ENCODE measurements around the gene RAD51B. TPM values are rescaled to one million over a fixed set of nuclear protein-coding genes. Genes with fewer than 3 reads are reported as not detected.
A peak's percentile ranks its signal among the peaks of the same experiment; 100 is the strongest.

RAD51B gene
- total RNA-seq, 1 experiment from 2014 or later, result 23.3 TPM

GRCh38 chr14:67882986-67883555 is 63.5 kb downstream of the RAD51B start:
- BruUV-seq (replicated peaks), result no TSS peak
- DNase-seq (ENCODE audit: low spot score), result no peak
- Histone ChIP-seq H3K9me3 (ENCODE audit: low read depth, low read length, poor library complexity, severe bottlenecking) (no peaks in the 10 kb centered on the region), H3K27me3 (replicated peaks; ENCODE audit: insufficient read depth, low read depth, low read length, poor library complexity) (no peaks in the 10 kb centered on the region), H3K4me3 (ENCODE audit: low read depth, low read length, poor library complexity, severe bottlenecking) (no peak overlapping the region), H3K27ac (ENCODE audit: low read depth, low read length, poor library complexity, severe bottlenecking) (no peak overlapping the region), H3K4me1 (ENCODE audit: insufficient read depth, low read length, poor library complexity, severe bottlenecking) (peaks cover 11% of the 10 kb centered on the region), H3K36me3 (ENCODE audit: insufficient read depth, low read length, poor library complexity, severe bottlenecking) (no peaks in the 10 kb centered on the region)
- ChIA-PET CTCF (interaction anchor here (0.6 to 0.7 kb wide), 4 partner anchors 16 to 1024 kb away, joined by 3 to 5 read pairs (median 4); no protein-coding TSS in a partner anchor), POLR2A (ENCODE audit: low non-redundant PET) (no interaction called here)
- TF ChIP-seq EZH2 (IDR thresholded peaks at IDR 0.05; ENCODE audit: borderline replicate concordance, low read depth, low read length, poor library complexity, severe bottlenecking) (no peak), CTCF (conservative IDR thresholded peaks at IDR 0.05; ENCODE audit: low read depth, low read length) (no peak)
- intact Hi-C loops (cut with micrococcal nuclease; ENCODE audit: unreplicated experiment), result no loop called here

- peak; percentile 53; the same call in 1 of the 2 replicates for TF ChIP-seq CTCF (conservative IDR thresholded peaks at IDR 0.05; ENCODE audit: low read depth, low read length)
- no peak for TF ChIP-seq EZH2 (IDR thresholded peaks at IDR 0.05; ENCODE audit: borderline replicate concordance, low read depth, low read length, poor library complexity, severe bottlenecking)
- no peak overlapping the region for H3K4me3 ChIP-seq (ENCODE audit: low read depth, low read length, poor library complexity, severe bottlenecking)
- intact Hi-C loops (cut with micrococcal nuclease; ENCODE audit: unreplicated experiment), result no loop called here
- no TSS peak for BruUV-seq (replicated peaks)
- H3K36me3 ChIP-seq (ENCODE audit: insufficient read depth, low read length, poor library complexity, severe bottlenecking), result no peaks in the 10 kb centered on the region
- CTCF ChIA-PET, result interaction anchor here (1.0 kb wide), 1 partner anchor 933 kb away, joined by 3 read pairs; no protein-coding TSS in a partner anchor
- H3K9me3 ChIP-seq (ENCODE audit: low read depth, low read length, poor library complexity, severe bottlenecking), result no peaks in the 10 kb centered on the region
- H3K27me3 ChIP-seq (replicated peaks; ENCODE audit: insufficient read depth, low read depth, low read length, poor library complexity), result no peaks in the 10 kb centered on the region
- DNase-seq (ENCODE audit: low spot score), result peak; percentile 40
- POLR2A ChIA-PET (ENCODE audit: low non-redundant PET), result no interaction called here
- H3K27ac ChIP-seq (ENCODE audit: low read depth, low read length, poor library complexity, severe bottlenecking), result no peak overlapping the region
- peaks cover 11% of the 10 kb centered on the region for H3K4me1 ChIP-seq (ENCODE audit: insufficient read depth, low read length, poor library complexity, severe bottlenecking)
These were observed 64.1 kb downstream of the RAD51B start for GRCh38 chr14:67883717-67884116.

- Histone ChIP-seq H3K27ac (ENCODE audit: low read depth, low read length, poor library complexity, severe bottlenecking) (no peak overlapping the region), H3K36me3 (ENCODE audit: insufficient read depth, low read length, poor library complexity, severe bottlenecking) (no peaks in the 10 kb centered on the region), H3K4me3 (ENCODE audit: low read depth, low read length, poor library complexity, severe bottlenecking) (no peak overlapping the region), H3K9me3 (ENCODE audit: low read depth, low read length, poor library complexity, severe bottlenecking) (no peaks in the 10 kb centered on the region), H3K27me3 (replicated peaks; ENCODE audit: insufficient read depth, low read depth, low read length, poor library complexity) (no peaks in the 10 kb centered on the region), H3K4me1 (ENCODE audit: insufficient read depth, low read length, poor library complexity, severe bottlenecking) (peaks cover 11% of the 10 kb centered on the region)
- POLR2A ChIA-PET (ENCODE audit: low non-redundant PET), result no interaction called here
- no peak for DNase-seq (ENCODE audit: low spot score)
- CTCF ChIA-PET, result no interaction called here
- intact Hi-C loops (cut with micrococcal nuclease; ENCODE audit: unreplicated experiment), result no loop called here
- no TSS peak for BruUV-seq (replicated peaks)
- TF ChIP-seq EZH2 (IDR thresholded peaks at IDR 0.05; ENCODE audit: borderline replicate concordance, low read depth, low read length, poor library complexity, severe bottlenecking), result no peak
- TF ChIP-seq CTCF (conservative IDR thresholded peaks at IDR 0.05; ENCODE audit: low read depth, low read length), result no peak
These were observed 66.6 kb downstream of the RAD51B start for GRCh38 chr14:67886191-67886590.

All from A673 (cell line).